Neuron (in vitro differentiated cells): ENCODE data around the gene TCF23.

Source experiments
- H2AFZ ChIP-seq: one replicate; pipeline ENCODE4 v1.6.1; 2013; ENCODE audit warnings: low read depth, mild to moderate bottlenecking, inconsistent platforms, low read length, moderate library complexity
- H3K27me3 ChIP-seq: one replicate; pipeline ENCODE4 v1.6.1; 2013; ENCODE audit warnings: low read length; ENCODE audit not compliant: insufficient read depth
- H3K36me3 ChIP-seq: one replicate; pipeline ENCODE4 v1.6.1; 2013; ENCODE audit warnings: low read length; ENCODE audit not compliant: insufficient read depth
- H3K4me1 ChIP-seq: one replicate; pipeline ENCODE4 v1.6.1; 2013; ENCODE audit warnings: low read length; ENCODE audit not compliant: insufficient read depth
- H3K4me3 ChIP-seq: 2 replicates; pipeline ENCODE4 v1.5.1; 2013; ENCODE audit warnings: mild to moderate bottlenecking, low read length, moderate library complexity
- H3K9me3 ChIP-seq: one replicate; pipeline ENCODE4 v1.6.1; 2013; ENCODE audit warnings: low read length

Gene TCF23

GRCh38 chr2:27152102-27152795 is 3.4 kb downstream of the TCF23 start:
- Histone ChIP-seq H3K27me3 (peaks cover 27% of the 10 kb centered on the region), H2AFZ (no peak overlapping the region), H3K36me3 (no peaks in the 10 kb centered on the region), H3K9me3 (no peaks in the 10 kb centered on the region), H3K4me3 (no peak overlapping the region), H3K4me1 (no peaks in the 10 kb centered on the region)

GRCh38 chr2:27152796-27153464 is 4.1 kb downstream of the TCF23 start:
- Histone ChIP-seq H2AFZ (no peak overlapping the region), H3K4me3 (no peak overlapping the region), H3K9me3 (no peaks in the 10 kb centered on the region), H3K27me3 (peaks cover 27% of the 10 kb centered on the region), H3K36me3 (no peaks in the 10 kb centered on the region), H3K4me1 (no peaks in the 10 kb centered on the region)

GRCh38 chr2:27154488-27154887 is 5.7 kb downstream of the TCF23 start:
- peaks cover 25% of the 10 kb centered on the region for H3K27me3 ChIP-seq
- H2AFZ ChIP-seq: no peak overlapping the region
- no peak overlapping the region for H3K4me3 ChIP-seq
- H3K36me3 ChIP-seq: no peaks in the 10 kb centered on the region
- no peaks in the 10 kb centered on the region for H3K9me3 ChIP-seq
- no peaks in the 10 kb centered on the region for H3K4me1 ChIP-seq

- no peaks in the 10 kb centered on the region for H3K36me3 ChIP-seq
- H2AFZ ChIP-seq: no peak overlapping the region
- H3K9me3 ChIP-seq: no peaks in the 10 kb centered on the region
- no peak overlapping the region for H3K4me3 ChIP-seq
- peaks cover 23% of the 10 kb centered on the region for H3K27me3 ChIP-seq
- no peaks in the 10 kb centered on the region for H3K4me1 ChIP-seq
Observed at GRCh38 chr2:27155069-27155520, 6.3 kb downstream of the TCF23 start.

GRCh38 chr2:27158468-27158867 is 9.7 kb downstream of the TCF23 start:
- Histone ChIP-seq H3K4me1 (no peaks in the 10 kb centered on the region), H3K4me3 (no peak overlapping the region), H3K27me3 (peaks cover 11% of the 10 kb centered on the region), H2AFZ (no peak overlapping the region), H3K9me3 (peaks cover 1% of the 10 kb centered on the region), H3K36me3 (no peaks in the 10 kb centered on the region)

- Histone ChIP-seq H3K27me3 (peaks cover 11% of the 10 kb centered on the region), H3K9me3 (peaks cover 1% of the 10 kb centered on the region), H3K36me3 (no peaks in the 10 kb centered on the region), H3K4me1 (no peaks in the 10 kb centered on the region), H3K4me3 (no peak overlapping the region), H2AFZ (no peak overlapping the region)
Observed at GRCh38 chr2:27159271-27159670, 10.5 kb downstream of the TCF23 start.

- no peaks in the 10 kb centered on the region for H3K4me1 ChIP-seq
Observed at GRCh38 chr2:27160191-27160590, 11.4 kb downstream of the TCF23 start.

GRCh38 chr2:27162151-27163121 is 13.6 kb downstream of the TCF23 start:
- no peak overlapping the region for H2AFZ ChIP-seq
- H3K27me3 ChIP-seq: peaks cover 19% of the 10 kb centered on the region
- peaks cover 1% of the 10 kb centered on the region for H3K9me3 ChIP-seq
- no peak overlapping the region for H3K4me3 ChIP-seq
- H3K4me1 ChIP-seq: no peaks in the 10 kb centered on the region
- no peaks in the 10 kb centered on the region for H3K36me3 ChIP-seq

More at GRCh38 chr2:27160191-27160590, 11.4 kb downstream of the TCF23 start:
- H3K9me3 ChIP-seq: peaks cover 1% of the 10 kb centered on the region
- no peak overlapping the region for H3K4me3 ChIP-seq
- peaks cover 14% of the 10 kb centered on the region for H3K27me3 ChIP-seq
- no peaks in the 10 kb centered on the region for H3K36me3 ChIP-seq
- H2AFZ ChIP-seq: no peak overlapping the region

- H2AFZ ChIP-seq: no peak overlapping the region
Observed at GRCh38 chr2:27164960-27165763, 16.4 kb downstream of the TCF23 start.

GRCh38 chr2:27170581-27171337 is 22.0 kb downstream of the TCF23 start:
- no peak overlapping the region for H3K4me3 ChIP-seq
- H3K4me1 ChIP-seq: no peaks in the 10 kb centered on the region
- no peak overlapping the region for H2AFZ ChIP-seq
- no peaks in the 10 kb centered on the region for H3K36me3 ChIP-seq
- no peaks in the 10 kb centered on the region for H3K9me3 ChIP-seq
- peaks cover 35% of the 10 kb centered on the region for H3K27me3 ChIP-seq

More at GRCh38 chr2:27164960-27165763, 16.4 kb downstream of the TCF23 start:
- Histone ChIP-seq H3K9me3 (peaks cover 1% of the 10 kb centered on the region), H3K27me3 (peaks cover 14% of the 10 kb centered on the region), H3K4me3 (no peak overlapping the region), H3K4me1 (no peaks in the 10 kb centered on the region), H3K36me3 (no peaks in the 10 kb centered on the region)

GRCh38 chr2:27171351-27171848 is 22.6 kb downstream of the TCF23 start:
- H3K4me3 ChIP-seq: no peak overlapping the region
- no peaks in the 10 kb centered on the region for H3K9me3 ChIP-seq
- H2AFZ ChIP-seq: no peak overlapping the region
- peaks cover 39% of the 10 kb centered on the region for H3K27me3 ChIP-seq
- no peaks in the 10 kb centered on the region for H3K4me1 ChIP-seq
- no peaks in the 10 kb centered on the region for H3K36me3 ChIP-seq

GRCh38 chr2:27174638-27175037 is 25.8 kb downstream of the TCF23 start:
- Histone ChIP-seq H3K9me3 (no peaks in the 10 kb centered on the region), H3K36me3 (no peaks in the 10 kb centered on the region), H3K4me1 (no peaks in the 10 kb centered on the region), H2AFZ (no peak overlapping the region), H3K4me3 (no peak overlapping the region), H3K27me3 (peaks cover 35% of the 10 kb centered on the region)
